Breast epithelium (tissue), 3 donors: Measurements from ENCODE around the gene PARP2.

ENCODE experiments used
- POLR2A ChIP-seq: fragments of 450-650 bp; IDR thresholded peaks from one replicate; pipeline ENCODE4 v1.6.1; 2016; ENCODE audit warnings: antibody characterized with exemption, mild to moderate bottlenecking, moderate library complexity
- TF ChIP-seq, protein P1 (sequence below), 3 donors: fragments of 450-650 bp; IDR thresholded peaks; one replicate each; pipeline ENCODE4 v1.5.1; 2016 to 2017; ENCODE audit warnings: antibody characterized with exemption in 3 of 3, mild to moderate bottlenecking in 3 of 3, moderate library complexity in 3 of 3

GRCh38 chr14:20387576-20387975 lies 44.1 kb downstream of the PARP2 start:
- TF ChIP-seq, protein P1, sequence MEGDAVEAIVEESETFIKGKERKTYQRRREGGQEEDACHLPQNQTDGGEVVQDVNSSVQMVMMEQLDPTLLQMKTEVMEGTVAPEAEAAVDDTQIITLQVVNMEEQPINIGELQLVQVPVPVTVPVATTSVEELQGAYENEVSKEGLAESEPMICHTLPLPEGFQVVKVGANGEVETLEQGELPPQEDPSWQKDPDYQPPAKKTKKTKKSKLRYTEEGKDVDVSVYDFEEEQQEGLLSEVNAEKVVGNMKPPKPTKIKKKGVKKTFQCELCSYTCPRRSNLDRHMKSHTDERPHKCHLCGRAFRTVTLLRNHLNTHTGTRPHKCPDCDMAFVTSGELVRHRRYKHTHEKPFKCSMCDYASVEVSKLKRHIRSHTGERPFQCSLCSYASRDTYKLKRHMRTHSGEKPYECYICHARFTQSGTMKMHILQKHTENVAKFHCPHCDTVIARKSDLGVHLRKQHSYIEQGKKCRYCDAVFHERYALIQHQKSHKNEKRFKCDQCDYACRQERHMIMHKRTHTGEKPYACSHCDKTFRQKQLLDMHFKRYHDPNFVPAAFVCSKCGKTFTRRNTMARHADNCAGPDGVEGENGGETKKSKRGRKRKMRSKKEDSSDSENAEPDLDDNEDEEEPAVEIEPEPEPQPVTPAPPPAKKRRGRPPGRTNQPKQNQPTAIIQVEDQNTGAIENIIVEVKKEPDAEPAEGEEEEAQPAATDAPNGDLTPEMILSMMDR (IDR thresholded peaks at IDR 0.05) = no peak
- TF ChIP-seq POLR2A = no peak
